Neural progenitor cell (in vitro differentiated cells): ENCODE measurements around the gene WLS. TPM values are rescaled to one million over a fixed set of nuclear protein-coding genes. Genes with fewer than 3 reads are reported as not detected.

Experiments used
- DNase-seq: peaks from one replicate; pipeline ENCODE4 v3.0.0-alpha.2; 2016; ENCODE audit warnings: low spot score
- H2AFZ ChIP-seq: fragments of 200-600 bp; sonication (generic); replicated peaks from 2 replicates; pipeline ENCODE4 v1.6.1; 2016; ENCODE audit warnings: antibody characterized with exemption
- H3F3A ChIP-seq: fragments of 200-600 bp; sonication (generic); 2 replicates; pipeline ENCODE4 v1.6.1; 2016; ENCODE audit warnings: antibody characterized with exemption, low read depth
- H3K27ac ChIP-seq: fragments of 200-600 bp; sonication (generic); 2 replicates; pipeline ENCODE4 v1.5.1; 2016; ENCODE audit warnings: mild to moderate bottlenecking
- H3K27me3 ChIP-seq: fragments of 200-600 bp; sonication (generic); 2 replicates; pipeline ENCODE4 v1.6.1; 2016; ENCODE audit warnings: mild to moderate bottlenecking, moderate library complexity
- H3K36me3 ChIP-seq: fragments of 200-600 bp; sonication (generic); 2 replicates; pipeline ENCODE4 v1.5.1; 2016
- H3K4me1 ChIP-seq: fragments of 200-600 bp; sonication (generic); 2 replicates; pipeline ENCODE4 v1.6.1; 2016; ENCODE audit warnings: mixed run types
- H3K4me2 ChIP-seq: fragments of 200-600 bp; sonication (generic); 2 replicates; pipeline ENCODE4 v1.6.1; 2016
- H3K4me3 ChIP-seq: fragments of 200-600 bp; sonication (generic); 2 replicates; pipeline ENCODE4 v1.5.1; 2016
- H3K79me2 ChIP-seq: fragments of 200-600 bp; sonication (generic); 2 replicates; pipeline ENCODE4 v1.6.1; 2016; ENCODE audit warnings: low read depth
- H3K9ac ChIP-seq: fragments of 200-600 bp; sonication (generic); 2 replicates; pipeline ENCODE4 v1.6.1; 2016
- H3K9me3 ChIP-seq: fragments of 200-600 bp; sonication (generic); 2 replicates; pipeline ENCODE4 v1.5.1; 2016; ENCODE audit warnings: low read depth
- H4K20me1 ChIP-seq: fragments of 200-600 bp; sonication (generic); 2 replicates; pipeline ENCODE4 v1.6.1; 2016; ENCODE audit warnings: low read depth
- H3K27ac Mint-ChIP-seq: 3 replicates; pipeline ENCODE4 v1.8.0; 2021; ENCODE audit warnings: mixed read lengths
- H3K27me3 Mint-ChIP-seq: 2 replicates; pipeline ENCODE4 v1.8.0; 2022; ENCODE audit warnings: low read depth, mild to moderate bottlenecking, inconsistent platforms, moderate library complexity, mixed read lengths; ENCODE audit not compliant: insufficient read depth
- H3K36me3 Mint-ChIP-seq: 3 replicates; pipeline ENCODE4 v1.8.0; 2021; ENCODE audit warnings: mixed read lengths
- H3K4me1 Mint-ChIP-seq: 3 replicates; pipeline ENCODE4 v1.8.0; 2021; ENCODE audit warnings: mixed read lengths
- H3K4me3 Mint-ChIP-seq: 3 replicates; pipeline ENCODE4 v1.8.0; 2021; ENCODE audit warnings: mild to moderate bottlenecking, moderate library complexity, mixed read lengths
- H3K9me3 Mint-ChIP-seq: 3 replicates; pipeline ENCODE4 v1.8.0; 2020; ENCODE audit warnings: mixed read lengths
- EZH2 ChIP-seq: fragments of 200-600 bp; sonication (generic); IDR thresholded peaks from 2 replicates; pipeline ENCODE4 v1.6.1; 2017; ENCODE audit warnings: antibody characterized with exemption, mild to moderate bottlenecking, moderate library complexity
- EZH2phosphoT487 ChIP-seq: fragments of 200-600 bp; sonication (generic); IDR thresholded peaks from 2 replicates; pipeline ENCODE4 v1.6.1; 2017; ENCODE audit warnings: antibody characterized with exemption
- total RNA-seq: library from RNA; depleted of rRNA; stranded (reverse); fragments of >200 nt; gene quantifications from 2 replicates; pipeline ENCODE4 v1.2.3, GENCODE V29; 2015; ENCODE audit warnings: low replicate concordance
- TF ChIP-seq, protein P1 (sequence below): fragments of 200-600 bp; sonication (generic); IDR thresholded peaks from 2 replicates; pipeline ENCODE4 v1.5.1; 2017; ENCODE audit warnings: antibody characterized with exemption, mild to moderate bottlenecking

The WLS gene
- total RNA-seq, 1 donor from 2014 or later: 259 TPM

DNA sequence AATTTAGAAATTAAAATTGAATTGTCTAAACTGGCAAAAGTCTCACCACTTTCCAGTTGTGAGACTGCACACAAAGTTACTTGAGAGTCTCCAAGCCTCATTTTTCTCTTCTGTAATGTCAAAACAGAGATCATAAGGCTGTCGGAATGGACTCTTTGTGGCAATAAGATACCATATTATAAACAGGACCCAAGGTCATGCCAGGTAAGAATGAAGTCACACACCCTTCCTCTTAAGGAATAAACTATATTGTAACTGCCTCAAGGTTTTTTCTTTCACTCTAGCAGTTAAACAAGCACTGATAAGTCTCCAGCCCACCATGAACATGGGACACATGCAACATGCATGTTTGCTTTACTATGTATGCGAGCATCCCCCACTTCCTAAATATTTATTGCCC lies 131.8 kb downstream of the WLS start:
- peaks cover 21% of the 10 kb centered on the region for H3K36me3 Mint-ChIP-seq
- TF ChIP-seq, protein P1, sequence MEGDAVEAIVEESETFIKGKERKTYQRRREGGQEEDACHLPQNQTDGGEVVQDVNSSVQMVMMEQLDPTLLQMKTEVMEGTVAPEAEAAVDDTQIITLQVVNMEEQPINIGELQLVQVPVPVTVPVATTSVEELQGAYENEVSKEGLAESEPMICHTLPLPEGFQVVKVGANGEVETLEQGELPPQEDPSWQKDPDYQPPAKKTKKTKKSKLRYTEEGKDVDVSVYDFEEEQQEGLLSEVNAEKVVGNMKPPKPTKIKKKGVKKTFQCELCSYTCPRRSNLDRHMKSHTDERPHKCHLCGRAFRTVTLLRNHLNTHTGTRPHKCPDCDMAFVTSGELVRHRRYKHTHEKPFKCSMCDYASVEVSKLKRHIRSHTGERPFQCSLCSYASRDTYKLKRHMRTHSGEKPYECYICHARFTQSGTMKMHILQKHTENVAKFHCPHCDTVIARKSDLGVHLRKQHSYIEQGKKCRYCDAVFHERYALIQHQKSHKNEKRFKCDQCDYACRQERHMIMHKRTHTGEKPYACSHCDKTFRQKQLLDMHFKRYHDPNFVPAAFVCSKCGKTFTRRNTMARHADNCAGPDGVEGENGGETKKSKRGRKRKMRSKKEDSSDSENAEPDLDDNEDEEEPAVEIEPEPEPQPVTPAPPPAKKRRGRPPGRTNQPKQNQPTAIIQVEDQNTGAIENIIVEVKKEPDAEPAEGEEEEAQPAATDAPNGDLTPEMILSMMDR: no peak
- TF ChIP-seq EZH2 (no peak), EZH2phosphoT487 (no peak)
- H4K20me1 ChIP-seq: no peaks in the 10 kb centered on the region
- no peak overlapping the region for H3K4me3 ChIP-seq
- H3K4me3 Mint-ChIP-seq: no peak overlapping the region
- no peak overlapping the region for H3K27ac ChIP-seq
- peaks cover 21% of the 10 kb centered on the region for H3F3A ChIP-seq
- H3K4me2 ChIP-seq: no peak overlapping the region
- no peaks in the 10 kb centered on the region for H3K36me3 ChIP-seq
- H3K9me3 Mint-ChIP-seq: no peaks in the 10 kb centered on the region
- H3K27me3 Mint-ChIP-seq: peaks cover 2% of the 10 kb centered on the region
- no peak overlapping the region for H3K9ac ChIP-seq
- peaks cover 33% of the 10 kb centered on the region for H3K4me1 Mint-ChIP-seq
- H3K4me1 ChIP-seq: peaks cover 35% of the 10 kb centered on the region
- no peaks in the 10 kb centered on the region for H3K79me2 ChIP-seq
- H3K27me3 ChIP-seq: no peaks in the 10 kb centered on the region
- DNase-seq: no peak
- no peak overlapping the region for H3K27ac Mint-ChIP-seq
- no peaks in the 10 kb centered on the region for H3K9me3 ChIP-seq
- H2AFZ ChIP-seq: no peak overlapping the region

DNA sequence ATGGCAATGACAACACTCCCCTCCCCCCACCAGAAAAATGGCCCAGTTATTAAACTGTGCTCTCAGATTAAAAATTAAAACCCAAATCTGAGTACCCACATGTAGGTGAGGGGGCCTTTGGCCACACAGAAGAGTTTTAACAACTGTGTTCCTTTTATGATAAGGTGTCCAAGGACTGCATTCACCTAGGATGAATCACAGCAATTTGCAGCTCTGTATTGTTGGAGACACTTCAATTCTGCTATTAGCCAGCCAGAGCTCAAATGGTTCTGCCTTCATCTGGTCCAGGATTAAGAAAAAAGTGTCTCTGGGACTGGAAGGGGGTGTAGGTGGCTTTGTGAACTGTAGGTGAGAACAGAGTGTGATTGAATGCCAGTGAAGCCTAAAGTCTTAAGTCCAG lies 138.6 kb downstream of the WLS start:
- no peaks in the 10 kb centered on the region for H3F3A ChIP-seq
- H3K4me1 ChIP-seq: no peaks in the 10 kb centered on the region
- DNase-seq: no peak
- H3K36me3 ChIP-seq: no peaks in the 10 kb centered on the region
- no peak overlapping the region for H3K4me3 Mint-ChIP-seq
- H3K9ac ChIP-seq: no peak overlapping the region
- H3K4me1 Mint-ChIP-seq: no peaks in the 10 kb centered on the region
- H4K20me1 ChIP-seq: no peaks in the 10 kb centered on the region
- H3K27ac ChIP-seq: no peak overlapping the region
- no peaks in the 10 kb centered on the region for H3K27me3 Mint-ChIP-seq
- TF ChIP-seq EZH2 (no peak), EZH2phosphoT487 (no peak)
- TF ChIP-seq, protein P1: no peak
- no peaks in the 10 kb centered on the region for H3K79me2 ChIP-seq
- no peak overlapping the region for H3K4me2 ChIP-seq
- no peak overlapping the region for H2AFZ ChIP-seq
- H3K9me3 ChIP-seq: no peaks in the 10 kb centered on the region
- H3K27me3 ChIP-seq: no peaks in the 10 kb centered on the region
- no peak overlapping the region for H3K27ac Mint-ChIP-seq
- peaks cover 29% of the 10 kb centered on the region for H3K9me3 Mint-ChIP-seq
- no peak overlapping the region for H3K4me3 ChIP-seq
- H3K36me3 Mint-ChIP-seq: peaks cover 16% of the 10 kb centered on the region

DNA sequence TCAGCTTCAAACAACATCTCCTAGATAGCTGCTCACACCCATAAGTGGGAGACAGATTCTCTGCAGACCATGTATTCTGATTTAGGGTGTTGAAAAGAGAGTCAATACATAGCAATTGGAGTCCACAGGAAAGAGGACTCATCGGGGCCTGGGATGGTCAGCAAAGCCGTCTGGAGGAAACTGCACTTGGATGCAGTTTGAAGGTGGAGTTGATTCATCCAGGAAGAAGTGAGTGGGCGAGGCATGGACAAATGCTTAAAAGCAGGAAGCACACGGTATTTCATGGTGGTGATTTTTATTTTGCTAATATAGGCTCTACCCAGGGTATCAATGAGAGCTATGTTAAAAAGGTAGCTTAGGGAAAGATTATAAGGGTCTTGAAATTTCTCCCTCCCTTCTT lies 145.1 kb downstream of the WLS start:
- no peak overlapping the region for H3K4me2 ChIP-seq
- no peaks in the 10 kb centered on the region for H3K27me3 ChIP-seq
- no peak overlapping the region for H2AFZ ChIP-seq
- Mint-ChIP-seq H3K9me3 (peaks cover 18% of the 10 kb centered on the region), H3K27me3 (no peaks in the 10 kb centered on the region), H3K4me3 (no peak overlapping the region), H3K27ac (no peak overlapping the region), H3K36me3 (peaks cover 3% of the 10 kb centered on the region), H3K4me1 (no peaks in the 10 kb centered on the region)
- no peaks in the 10 kb centered on the region for H3K79me2 ChIP-seq
- H3K9me3 ChIP-seq: no peaks in the 10 kb centered on the region
- no peaks in the 10 kb centered on the region for H4K20me1 ChIP-seq
- H3K4me3 ChIP-seq: no peak overlapping the region
- H3K4me1 ChIP-seq: no peaks in the 10 kb centered on the region
- H3K9ac ChIP-seq: no peak overlapping the region
- H3F3A ChIP-seq: no peaks in the 10 kb centered on the region
- no peak for DNase-seq
- no peaks in the 10 kb centered on the region for H3K36me3 ChIP-seq
- no peak overlapping the region for H3K27ac ChIP-seq
- TF ChIP-seq, protein P1: no peak
- TF ChIP-seq EZH2 (no peak), EZH2phosphoT487 (no peak)

DNA sequence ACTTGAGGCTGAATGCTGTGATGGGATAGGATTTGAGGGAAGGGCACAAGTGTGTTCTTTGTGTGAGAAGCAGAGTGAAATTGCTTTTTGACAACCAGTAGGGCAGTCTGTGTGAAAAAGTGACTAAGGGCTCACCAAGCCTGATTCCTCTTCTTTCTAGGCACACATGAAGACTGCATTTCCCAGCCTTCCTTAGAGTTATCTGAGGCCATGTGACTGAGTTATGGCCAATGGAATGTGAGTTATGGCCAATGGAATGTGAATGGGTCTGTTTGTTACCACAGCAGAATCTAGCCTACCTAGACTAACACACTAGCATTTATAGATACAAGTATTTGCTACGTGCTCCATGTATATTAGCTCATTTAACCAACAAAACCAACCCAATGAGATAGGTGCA lies 146.6 kb downstream of the WLS start:
- H3K4me3 Mint-ChIP-seq: no peak overlapping the region
- DNase-seq: no peak
- peaks cover 7% of the 10 kb centered on the region for H3K9me3 Mint-ChIP-seq
- no peaks in the 10 kb centered on the region for H3K27me3 ChIP-seq
- H3K9ac ChIP-seq: no peak overlapping the region
- H3F3A ChIP-seq: no peaks in the 10 kb centered on the region
- H3K4me3 ChIP-seq: no peak overlapping the region
- no peak overlapping the region for H2AFZ ChIP-seq
- H3K27me3 Mint-ChIP-seq: no peaks in the 10 kb centered on the region
- H3K36me3 ChIP-seq: no peaks in the 10 kb centered on the region
- H3K4me1 ChIP-seq: peaks cover 5% of the 10 kb centered on the region
- H3K27ac ChIP-seq: no peak overlapping the region
- TF ChIP-seq EZH2: no peak
- TF ChIP-seq, protein P1: no peak
- TF ChIP-seq EZH2phosphoT487: no peak
- no peak overlapping the region for H3K27ac Mint-ChIP-seq
- H3K79me2 ChIP-seq: no peaks in the 10 kb centered on the region
- no peaks in the 10 kb centered on the region for H3K9me3 ChIP-seq
- H4K20me1 ChIP-seq: no peaks in the 10 kb centered on the region
- H3K4me2 ChIP-seq: no peak overlapping the region
- no peaks in the 10 kb centered on the region for H3K4me1 Mint-ChIP-seq
- no peaks in the 10 kb centered on the region for H3K36me3 Mint-ChIP-seq
